ENCODE results near the gene PRKCH. TPM values are rescaled to one million over a fixed set of nuclear protein-coding genes. Genes with fewer than 3 reads are reported as not detected.

Gene PRKCH
- total RNA-seq, 1 donor = 3.3 TPM

GRCh38 chr14:61516964-61517653 lies 195.7 kb downstream of the PRKCH start:
- H4K20me1 ChIP-seq (ENCODE audit: insufficient read depth, low read length) = no peaks in the 10 kb centered on the region
- no peaks in the 10 kb centered on the region for H3K27me3 ChIP-seq (ENCODE audit: insufficient read depth, low read length)
- H3K4me3 ChIP-seq (ENCODE audit: insufficient read depth, low read length) = no peak overlapping the region
- peaks cover 42% of the 10 kb centered on the region for H3K4me1 ChIP-seq (ENCODE audit: insufficient read depth, low read length)
- no peak for TF ChIP-seq CTCF (IDR thresholded peaks at IDR 0.05; ENCODE audit: extremely low read depth, low read depth, low read length)
- H3K36me3 ChIP-seq (ENCODE audit: insufficient read depth, low read length) = no peaks in the 10 kb centered on the region
- H3K4me2 ChIP-seq (ENCODE audit: insufficient read depth, low read length) = peak overlapping the region; percentile 46
- peak overlapping the region; percentile 55 for H2AFZ ChIP-seq (ENCODE audit: low read length)
- peak; percentile 46 for DNase-seq (ENCODE audit: insufficient read length, low spot score, missing footprints)
- peak overlapping the region; percentile 6 for H3K27ac ChIP-seq (ENCODE audit: low read depth, low read length)
- H3K9me3 ChIP-seq (ENCODE audit: low read depth, low read length) = no peaks in the 10 kb centered on the region
- H3K79me2 ChIP-seq (ENCODE audit: insufficient read depth, low read length) = no peaks in the 10 kb centered on the region

GRCh38 chr14:61517911-61518384 lies 196.6 kb downstream of the PRKCH start:
- Histone ChIP-seq H4K20me1 (ENCODE audit: insufficient read depth, low read length) (no peaks in the 10 kb centered on the region), H3K4me2 (ENCODE audit: insufficient read depth, low read length) (no peak overlapping the region), H3K36me3 (ENCODE audit: insufficient read depth, low read length) (no peaks in the 10 kb centered on the region), H3K4me1 (ENCODE audit: insufficient read depth, low read length) (peaks cover 34% of the 10 kb centered on the region), H2AFZ (ENCODE audit: low read length) (peak overlapping the region; percentile 51), H3K79me2 (ENCODE audit: insufficient read depth, low read length) (no peaks in the 10 kb centered on the region), H3K4me3 (ENCODE audit: insufficient read depth, low read length) (no peak overlapping the region), H3K27me3 (ENCODE audit: insufficient read depth, low read length) (no peaks in the 10 kb centered on the region), H3K27ac (ENCODE audit: low read depth, low read length) (no peak overlapping the region), H3K9me3 (ENCODE audit: low read depth, low read length) (no peaks in the 10 kb centered on the region)
- no peak for TF ChIP-seq CTCF (IDR thresholded peaks at IDR 0.05; ENCODE audit: extremely low read depth, low read depth, low read length)
- DNase-seq (ENCODE audit: insufficient read length, low spot score, missing footprints) = no peak

GRCh38 chr14:61518403-61518802 lies 197.0 kb downstream of the PRKCH start:
- H3K36me3 ChIP-seq (ENCODE audit: insufficient read depth, low read length) = no peaks in the 10 kb centered on the region
- no peaks in the 10 kb centered on the region for H3K27me3 ChIP-seq (ENCODE audit: insufficient read depth, low read length)
- no peaks in the 10 kb centered on the region for H4K20me1 ChIP-seq (ENCODE audit: insufficient read depth, low read length)
- no peak overlapping the region for H3K4me2 ChIP-seq (ENCODE audit: insufficient read depth, low read length)
- H3K4me3 ChIP-seq (ENCODE audit: insufficient read depth, low read length) = no peak overlapping the region
- peaks cover 37% of the 10 kb centered on the region for H3K4me1 ChIP-seq (ENCODE audit: insufficient read depth, low read length)
- H3K79me2 ChIP-seq (ENCODE audit: insufficient read depth, low read length) = no peaks in the 10 kb centered on the region
- no peak overlapping the region for H3K27ac ChIP-seq (ENCODE audit: low read depth, low read length)
- no peak for DNase-seq (ENCODE audit: insufficient read length, low spot score, missing footprints)
- no peak overlapping the region for H2AFZ ChIP-seq (ENCODE audit: low read length)
- TF ChIP-seq CTCF (IDR thresholded peaks at IDR 0.05; ENCODE audit: extremely low read depth, low read depth, low read length) = no peak
- H3K9me3 ChIP-seq (ENCODE audit: low read depth, low read length) = no peaks in the 10 kb centered on the region

GRCh38 chr14:61519106-61519505 lies 197.7 kb downstream of the PRKCH start:
- Histone ChIP-seq H3K79me2 (ENCODE audit: insufficient read depth, low read length) (no peaks in the 10 kb centered on the region), H3K4me2 (ENCODE audit: insufficient read depth, low read length) (no peak overlapping the region), H4K20me1 (ENCODE audit: insufficient read depth, low read length) (no peaks in the 10 kb centered on the region), H3K4me3 (ENCODE audit: insufficient read depth, low read length) (no peak overlapping the region), H3K9me3 (ENCODE audit: low read depth, low read length) (no peaks in the 10 kb centered on the region), H3K27ac (ENCODE audit: low read depth, low read length) (no peak overlapping the region), H3K4me1 (ENCODE audit: insufficient read depth, low read length) (peaks cover 41% of the 10 kb centered on the region), H3K36me3 (ENCODE audit: insufficient read depth, low read length) (no peaks in the 10 kb centered on the region), H2AFZ (ENCODE audit: low read length) (no peak overlapping the region), H3K27me3 (ENCODE audit: insufficient read depth, low read length) (no peaks in the 10 kb centered on the region)
- TF ChIP-seq CTCF (IDR thresholded peaks at IDR 0.05; ENCODE audit: extremely low read depth, low read depth, low read length) = no peak
- no peak for DNase-seq (ENCODE audit: insufficient read length, low spot score, missing footprints)
